GM19397 (cell line): ENCODE results near the gene GRIA3.
"Not testable (repeated sequence)": the region's sequence is repeated elsewhere in the genome, so short reads cannot be mapped to it uniquely, and the experiment has no call there.

ENCODE experiments used
- ATAC-seq: cut with Tn5 transposase; IDR thresholded peaks from one replicate; pipeline ENCODE4 v1.9.1; 2021; ENCODE audit warnings: mild to moderate bottlenecking, moderate library complexity; ENCODE audit not compliant: unreplicated experiment

The GRIA3 gene

GRCh38 chrX:123271902-123272301 lies 87.8 kb downstream of the GRIA3 start:
- ATAC-seq, result no peak

GRCh38 chrX:123272630-123273029 lies 88.6 kb downstream of the GRIA3 start:
- no peak for ATAC-seq

- ATAC-seq, result no peak
Measured at GRCh38 chrX:123274796-123275195, 90.7 kb downstream of the GRIA3 start.

- no peak for ATAC-seq
Measured at GRCh38 chrX:123277347-123277746, 93.3 kb downstream of the GRIA3 start.

- ATAC-seq, result no peak
Measured at GRCh38 chrX:123277821-123278220, 93.7 kb downstream of the GRIA3 start.

- no peak for ATAC-seq
Measured at GRCh38 chrX:123282241-123282640, 98.2 kb downstream of the GRIA3 start.

GRCh38 chrX:123283407-123283806 lies 99.3 kb downstream of the GRIA3 start:
- ATAC-seq, result not testable (repeated sequence)

- no peak for ATAC-seq
Measured at GRCh38 chrX:123291623-123292022, 107.5 kb downstream of the GRIA3 start.

GRCh38 chrX:123298026-123298425 lies 113.9 kb downstream of the GRIA3 start:
- no peak for ATAC-seq

- ATAC-seq, result no peak
Measured at GRCh38 chrX:123303429-123303828, 119.4 kb downstream of the GRIA3 start.

GRCh38 chrX:123308658-123309057 lies 124.6 kb downstream of the GRIA3 start:
- ATAC-seq, result no peak

GRCh38 chrX:123310112-123310511 lies 126.0 kb downstream of the GRIA3 start:
- ATAC-seq, result no peak

- ATAC-seq, result no peak
Measured at GRCh38 chrX:123311486-123311885, 127.4 kb downstream of the GRIA3 start.

- ATAC-seq, result no peak
Measured at GRCh38 chrX:123313486-123313885, 129.4 kb downstream of the GRIA3 start.

- ATAC-seq, result no peak
Measured at GRCh38 chrX:123320622-123321021, 136.5 kb downstream of the GRIA3 start.

- ATAC-seq, result no peak
Measured at GRCh38 chrX:123322536-123322935, 138.5 kb downstream of the GRIA3 start.

GRCh38 chrX:123324625-123325024 lies 140.5 kb downstream of the GRIA3 start:
- peak; percentile 58 for ATAC-seq

GRCh38 chrX:123330229-123330942 lies 146.3 kb downstream of the GRIA3 start:
- ATAC-seq, result no peak

- no peak for ATAC-seq
Measured at GRCh38 chrX:123331349-123331748, 147.3 kb downstream of the GRIA3 start.

GRCh38 chrX:123331859-123332258 lies 147.8 kb downstream of the GRIA3 start:
- no peak for ATAC-seq

- no peak for ATAC-seq
Measured at GRCh38 chrX:123336666-123337065, 152.6 kb downstream of the GRIA3 start.

GRCh38 chrX:123337886-123338639 lies 154.0 kb downstream of the GRIA3 start:
- ATAC-seq, result no peak
